HL-60 (cell line): ENCODE data around the gene NKX6-2.

Source experiments
- DNase-seq, 2 experiments: peaks; one replicate each; pipeline ENCODE4 v3.0.0-alpha.2; 2010 to 2020; ENCODE audit warnings: low read depth in 1 of 2, low spot score in 1 of 2
- H3K27ac ChIP-seq: fragments of 250-450 bp; sonication (Bioruptor Pico); replicated peaks from 2 replicates; pipeline ENCODE4 v1.5.1; 2020; ENCODE audit warnings: mild to moderate bottlenecking, moderate library complexity
- H3K27me3 ChIP-seq: fragments of 250-450 bp; sonication (Bioruptor Pico); 2 replicates; pipeline ENCODE4 v1.5.1; 2021; ENCODE audit warnings: mild to moderate bottlenecking, moderate library complexity; ENCODE audit not compliant: insufficient read depth, poor library complexity, severe bottlenecking
- H3K4me3 ChIP-seq: replicated peaks from 2 replicates; pipeline ENCODE4 v1.5.1; 2011; ENCODE audit warnings: mild to moderate bottlenecking, control low read depth, low read length; ENCODE audit not compliant: insufficient read depth
- GABPA ChIP-seq: IDR thresholded peaks from 2 replicates; pipeline ENCODE4 v1.6.1; 2012; ENCODE audit warnings: low read depth
- POLR2AphosphoS5 ChIP-seq: IDR thresholded peaks from 2 replicates; pipeline ENCODE4 v1.6.1; 2012; ENCODE audit warnings: low read depth
- SPI1 ChIP-seq: IDR thresholded peaks from 2 replicates; pipeline ENCODE4 v1.6.1; 2012; ENCODE audit warnings: low read depth, mild to moderate bottlenecking, borderline replicate concordance
- TF ChIP-seq, protein P1 (sequence below): IDR thresholded peaks from one replicate; pipeline ENCODE4 v1.5.1; 2011; ENCODE audit warnings: low read length, control low read depth, inconsistent platforms; ENCODE audit not compliant: insufficient read depth
- TF ChIP-seq, protein P2 (sequence below): IDR thresholded peaks from 2 replicates; pipeline ENCODE4 v1.6.1; 2012; ENCODE audit warnings: low read depth; ENCODE audit not compliant: insufficient replicate concordance

NKX6-2 gene

DNA sequence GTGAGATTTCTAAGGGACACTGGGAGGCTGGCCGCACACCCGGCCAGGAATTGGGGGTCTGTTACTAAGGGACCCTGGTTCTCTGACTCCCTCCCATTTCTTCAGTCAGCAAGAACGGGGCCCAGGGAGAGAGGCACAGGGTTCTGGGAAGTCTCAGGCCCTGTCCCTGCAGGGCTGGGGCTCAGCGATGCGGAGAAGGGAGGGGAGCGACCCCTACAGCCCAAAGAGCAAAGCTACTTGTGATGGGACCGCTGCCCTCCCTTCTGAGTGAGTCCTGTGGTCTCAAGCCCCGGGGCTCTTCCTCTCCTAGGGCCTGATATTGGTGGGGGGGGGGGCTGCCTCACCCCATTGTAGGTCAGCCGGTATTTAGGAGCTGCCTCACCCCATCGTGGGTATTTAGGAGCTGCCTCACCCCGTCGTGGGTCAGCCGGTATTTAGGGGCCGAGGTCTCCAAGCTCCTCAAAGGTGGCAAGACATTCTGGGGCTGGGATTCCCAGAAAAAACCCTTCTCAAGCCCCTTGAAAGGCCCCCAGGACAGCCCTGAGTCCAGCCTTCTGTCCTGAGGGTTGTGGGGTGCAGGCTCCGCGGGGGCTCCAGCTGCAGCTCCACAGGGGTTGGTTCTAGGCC is 16.9 kb upstream of the NKX6-2 start:
- no peak overlapping the region for H3K27ac ChIP-seq
- H3K27me3 ChIP-seq = no peaks in the 10 kb centered on the region
- TF ChIP-seq POLR2AphosphoS5 (no peak), SPI1 (no peak), GABPA (no peak)
- TF ChIP-seq, protein P1, sequence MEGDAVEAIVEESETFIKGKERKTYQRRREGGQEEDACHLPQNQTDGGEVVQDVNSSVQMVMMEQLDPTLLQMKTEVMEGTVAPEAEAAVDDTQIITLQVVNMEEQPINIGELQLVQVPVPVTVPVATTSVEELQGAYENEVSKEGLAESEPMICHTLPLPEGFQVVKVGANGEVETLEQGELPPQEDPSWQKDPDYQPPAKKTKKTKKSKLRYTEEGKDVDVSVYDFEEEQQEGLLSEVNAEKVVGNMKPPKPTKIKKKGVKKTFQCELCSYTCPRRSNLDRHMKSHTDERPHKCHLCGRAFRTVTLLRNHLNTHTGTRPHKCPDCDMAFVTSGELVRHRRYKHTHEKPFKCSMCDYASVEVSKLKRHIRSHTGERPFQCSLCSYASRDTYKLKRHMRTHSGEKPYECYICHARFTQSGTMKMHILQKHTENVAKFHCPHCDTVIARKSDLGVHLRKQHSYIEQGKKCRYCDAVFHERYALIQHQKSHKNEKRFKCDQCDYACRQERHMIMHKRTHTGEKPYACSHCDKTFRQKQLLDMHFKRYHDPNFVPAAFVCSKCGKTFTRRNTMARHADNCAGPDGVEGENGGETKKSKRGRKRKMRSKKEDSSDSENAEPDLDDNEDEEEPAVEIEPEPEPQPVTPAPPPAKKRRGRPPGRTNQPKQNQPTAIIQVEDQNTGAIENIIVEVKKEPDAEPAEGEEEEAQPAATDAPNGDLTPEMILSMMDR = no peak
- TF ChIP-seq, protein P2, sequence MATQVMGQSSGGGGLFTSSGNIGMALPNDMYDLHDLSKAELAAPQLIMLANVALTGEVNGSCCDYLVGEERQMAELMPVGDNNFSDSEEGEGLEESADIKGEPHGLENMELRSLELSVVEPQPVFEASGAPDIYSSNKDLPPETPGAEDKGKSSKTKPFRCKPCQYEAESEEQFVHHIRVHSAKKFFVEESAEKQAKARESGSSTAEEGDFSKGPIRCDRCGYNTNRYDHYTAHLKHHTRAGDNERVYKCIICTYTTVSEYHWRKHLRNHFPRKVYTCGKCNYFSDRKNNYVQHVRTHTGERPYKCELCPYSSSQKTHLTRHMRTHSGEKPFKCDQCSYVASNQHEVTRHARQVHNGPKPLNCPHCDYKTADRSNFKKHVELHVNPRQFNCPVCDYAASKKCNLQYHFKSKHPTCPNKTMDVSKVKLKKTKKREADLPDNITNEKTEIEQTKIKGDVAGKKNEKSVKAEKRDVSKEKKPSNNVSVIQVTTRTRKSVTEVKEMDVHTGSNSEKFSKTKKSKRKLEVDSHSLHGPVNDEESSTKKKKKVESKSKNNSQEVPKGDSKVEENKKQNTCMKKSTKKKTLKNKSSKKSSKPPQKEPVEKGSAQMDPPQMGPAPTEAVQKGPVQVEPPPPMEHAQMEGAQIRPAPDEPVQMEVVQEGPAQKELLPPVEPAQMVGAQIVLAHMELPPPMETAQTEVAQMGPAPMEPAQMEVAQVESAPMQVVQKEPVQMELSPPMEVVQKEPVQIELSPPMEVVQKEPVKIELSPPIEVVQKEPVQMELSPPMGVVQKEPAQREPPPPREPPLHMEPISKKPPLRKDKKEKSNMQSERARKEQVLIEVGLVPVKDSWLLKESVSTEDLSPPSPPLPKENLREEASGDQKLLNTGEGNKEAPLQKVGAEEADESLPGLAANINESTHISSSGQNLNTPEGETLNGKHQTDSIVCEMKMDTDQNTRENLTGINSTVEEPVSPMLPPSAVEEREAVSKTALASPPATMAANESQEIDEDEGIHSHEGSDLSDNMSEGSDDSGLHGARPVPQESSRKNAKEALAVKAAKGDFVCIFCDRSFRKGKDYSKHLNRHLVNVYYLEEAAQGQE = no peak
- no peak overlapping the region for H3K4me3 ChIP-seq
- no peak for DNase-seq

DNA sequence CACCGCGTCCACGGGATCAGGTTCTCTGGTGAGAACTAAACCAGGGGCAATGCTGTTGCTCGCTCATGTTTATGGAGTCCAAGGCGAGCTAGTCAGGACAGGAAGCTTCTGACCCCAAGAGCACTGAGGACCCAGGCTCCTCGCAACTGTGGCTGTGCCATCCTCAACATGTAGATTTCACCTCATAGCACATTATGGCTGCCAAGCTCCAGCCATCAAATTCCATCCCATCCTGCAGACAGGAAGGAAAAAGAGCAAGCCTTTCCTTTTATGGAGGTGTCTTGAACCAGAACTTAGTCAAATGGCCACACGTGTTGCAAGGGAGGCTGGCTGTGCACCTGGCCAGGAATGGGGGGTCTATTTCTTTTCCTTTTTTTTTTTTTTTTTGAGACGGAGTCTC is 16.1 kb upstream of the NKX6-2 start:
- Histone ChIP-seq H3K27me3 (no peaks in the 10 kb centered on the region), H3K27ac (no peak overlapping the region), H3K4me3 (no peak overlapping the region)
- no peak for DNase-seq
- TF ChIP-seq, protein P2 = no peak
- TF ChIP-seq, protein P1 = no peak
- TF ChIP-seq GABPA = no peak

DNA sequence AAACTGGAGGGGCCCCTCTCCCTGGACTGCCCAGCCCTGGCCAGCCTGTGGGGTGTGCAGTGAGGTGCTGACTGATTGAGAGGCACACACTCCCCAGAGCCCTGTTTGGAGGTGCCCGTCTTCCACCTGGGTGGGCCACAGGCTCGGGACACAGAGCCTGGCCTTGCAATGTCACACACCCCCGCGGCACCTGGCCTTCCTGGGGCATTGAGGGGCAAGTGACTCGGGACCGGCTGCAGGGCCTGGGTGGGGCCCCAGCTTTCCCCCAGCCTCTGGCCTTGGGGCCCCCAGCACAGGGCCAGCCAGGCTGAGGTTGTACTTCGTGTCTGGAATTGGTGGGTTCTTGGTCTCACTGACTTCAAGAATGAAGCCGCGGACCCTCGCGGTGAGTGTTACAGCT is 13.9 kb upstream of the NKX6-2 start:
- no peak for TF ChIP-seq SPI1
- TF ChIP-seq, protein P2 = no peak
- TF ChIP-seq, protein P1 = no peak
- TF ChIP-seq POLR2AphosphoS5 = no peak
- no peak for TF ChIP-seq GABPA
- Histone ChIP-seq H3K27ac (no peak overlapping the region), H3K4me3 (no peak overlapping the region), H3K27me3 (peaks cover 2% of the 10 kb centered on the region)
- no peak for DNase-seq
